A549 treated with AZD2906 at 1 μM for 4 hours (cell line): ENCODE measurements around the gene GTF3C6. TPM values are rescaled to one million over a fixed set of nuclear protein-coding genes. Genes with fewer than 3 reads are reported as not detected.

Experiments used
- total RNA-seq: library from RNA; stranded (reverse); fragments of 200-300 nt; extraction: Qiagen RNA extraction; gene quantifications from 5 replicates; pipeline ENCODE4 v1.2.3, GENCODE V29; 2022

GTF3C6 gene
- 87.7 to 105 TPM (median 96.7 TPM) in 5 replicates for total RNA-seq

GRCh38 chr6:110958329-110959192 is at the start of gene GTF3C6:
Gene GTF3C6, plus strand, starts transcription at chr6:110958706. Its CDS starts 64 bp downstream, at chr6:110958770.

Other genes with a start within 250 kb of the GTF3C6 start
- gene CDK19, start 143.2 kb upstream of the GTF3C6 start, total RNA-seq, result 4.5 to 6.2 TPM (median 5.6 TPM) in 5 replicates
- 162 to 177 TPM (median 163 TPM) in 5 replicates for gene AMD1, start 83.9 kb upstream of the GTF3C6 start, total RNA-seq
- 26.9 to 35.8 TPM (median 28.4 TPM) in 5 replicates for gene RPF2, start 23.3 kb downstream of the GTF3C6 start, total RNA-seq
- gene SLC16A10, start 128.8 kb downstream of the GTF3C6 start, total RNA-seq, result 0.34 to 0.78 TPM (median 0.76 TPM) in 5 replicates